SU-DHL-6 (cell line): ENCODE data around the gene GALNT16.

Source experiments
- H2AFZ ChIP-seq: fragments of 200-600 bp; sonication (generic); 2 replicates; pipeline ENCODE4 v1.6.1; 2014; ENCODE audit warnings: low read depth, mild to moderate bottlenecking, moderate library complexity, mixed read lengths, antibody characterized with exemption, low read length; ENCODE audit not compliant: severe bottlenecking
- H3F3A ChIP-seq: fragments of 200-600 bp; shearing (Covaris generic); 2 replicates; pipeline ENCODE4 v1.6.0; 2016; ENCODE audit warnings: antibody characterized with exemption, mild to moderate bottlenecking; ENCODE audit not compliant: insufficient read depth
- H3K27ac ChIP-seq: fragments of 200-600 bp; sonication (generic); 2 replicates; pipeline ENCODE4 v1.5.1; 2016; ENCODE audit warnings: low read depth, mild to moderate bottlenecking, low read length, moderate library complexity, mixed read lengths
- H3K27me3 ChIP-seq: fragments of 200-600 bp; sonication (generic), shearing (Covaris generic); 2 replicates; pipeline ENCODE4 v1.6.0; 2014; ENCODE audit warnings: mild to moderate bottlenecking, low read length
- H3K36me3 ChIP-seq: fragments of 200-600 bp; sonication (generic); 2 replicates; pipeline ENCODE4 v1.6.1; 2014; ENCODE audit warnings: mild to moderate bottlenecking, low read length, mixed read lengths
- H3K4me2 ChIP-seq: fragments of 300-600, 200-600 bp; shearing (Covaris generic), sonication (generic); 2 replicates; pipeline ENCODE4 v1.6.0; 2014; ENCODE audit warnings: low read length, low read depth, mild to moderate bottlenecking; ENCODE audit not compliant: poor library complexity, severe bottlenecking
- H3K4me3 ChIP-seq: fragments of 200-600 bp; sonication (generic); 2 replicates; pipeline ENCODE4 v1.5.1; 2014; ENCODE audit warnings: antibody characterized with exemption, low read length, mild to moderate bottlenecking, mixed read lengths; ENCODE audit not compliant: insufficient read depth, poor library complexity, severe bottlenecking
- H3K79me2 ChIP-seq: fragments of 200-600 bp; sonication (generic); 2 replicates; pipeline ENCODE4 v1.6.1; 2014; ENCODE audit warnings: mild to moderate bottlenecking, low read length, moderate library complexity; ENCODE audit not compliant: insufficient read depth
- H3K9ac ChIP-seq: fragments of 200-600 bp; sonication (generic); 2 replicates; pipeline ENCODE4 v1.7.0; 2014; ENCODE audit warnings: mild to moderate bottlenecking, low read length
- H3K9me2 ChIP-seq: fragments of 200-600 bp; sonication (generic); replicated peaks from 2 replicates; pipeline ENCODE4 v1.6.1; 2014; ENCODE audit warnings: low read length; ENCODE audit not compliant: insufficient read depth
- H3K9me3 ChIP-seq: fragments of 200-600 bp; sonication (generic); 2 replicates; pipeline ENCODE4 v1.6.1; 2014; ENCODE audit warnings: low read length, mixed read lengths; ENCODE audit not compliant: insufficient read depth
- H4K20me1 ChIP-seq: fragments of 200-600 bp; sonication (generic); 2 replicates; pipeline ENCODE4 v1.6.1; 2014; ENCODE audit warnings: low read depth, mild to moderate bottlenecking, antibody characterized with exemption, low read length, moderate library complexity, mixed read lengths
- EZH2phosphoT487 ChIP-seq: fragments of 200-600 bp; sonication (generic), shearing (Covaris generic); conservative IDR thresholded peaks from 2 replicates; pipeline ENCODE4 v1.6.1; 2018; ENCODE audit warnings: mild to moderate bottlenecking, antibody characterized with exemption, low read length, moderate library complexity, mixed read lengths
- TF ChIP-seq, protein P1 (sequence below): fragments of 200-600 bp; sonication (generic); IDR thresholded peaks from one replicate; pipeline ENCODE4 v1.5.1; 2017; ENCODE audit warnings: antibody characterized with exemption, mild to moderate bottlenecking, low read length, moderate library complexity; ENCODE audit not compliant: insufficient read depth, poor library complexity, severe bottlenecking

The GALNT16 gene

DNA sequence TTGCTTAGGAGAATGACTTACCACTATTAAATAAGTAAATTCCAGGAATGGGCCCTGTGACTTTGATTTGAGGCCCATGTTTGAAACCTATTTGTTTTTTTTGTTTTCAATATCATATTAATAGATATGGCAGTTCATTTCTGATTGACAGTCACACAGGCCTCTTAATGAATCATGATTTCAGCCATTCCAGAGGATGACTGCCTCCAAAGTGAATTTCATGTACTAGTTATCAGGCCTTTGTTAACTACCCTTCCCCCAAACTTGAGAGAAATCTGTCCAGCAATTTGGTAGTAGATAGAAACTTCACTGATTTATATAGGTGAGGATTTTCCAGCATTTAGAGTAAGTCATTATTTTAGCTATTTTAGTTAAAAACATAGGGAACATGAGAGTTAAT, 25.9 kb upstream of the GALNT16 start:
- Histone ChIP-seq H3K79me2 (no peaks in the 10 kb centered on the region), H3K9me3 (no peaks in the 10 kb centered on the region), H2AFZ (no peak overlapping the region), H3K4me3 (no peak overlapping the region), H3K9ac (no peak overlapping the region), H3K9me2 (no peaks in the 10 kb centered on the region), H3K4me2 (no peak overlapping the region), H3K27ac (no peak overlapping the region), H3K27me3 (no peaks in the 10 kb centered on the region), H4K20me1 (no peaks in the 10 kb centered on the region), H3F3A (no peaks in the 10 kb centered on the region), H3K36me3 (no peaks in the 10 kb centered on the region)
- TF ChIP-seq, protein P1, sequence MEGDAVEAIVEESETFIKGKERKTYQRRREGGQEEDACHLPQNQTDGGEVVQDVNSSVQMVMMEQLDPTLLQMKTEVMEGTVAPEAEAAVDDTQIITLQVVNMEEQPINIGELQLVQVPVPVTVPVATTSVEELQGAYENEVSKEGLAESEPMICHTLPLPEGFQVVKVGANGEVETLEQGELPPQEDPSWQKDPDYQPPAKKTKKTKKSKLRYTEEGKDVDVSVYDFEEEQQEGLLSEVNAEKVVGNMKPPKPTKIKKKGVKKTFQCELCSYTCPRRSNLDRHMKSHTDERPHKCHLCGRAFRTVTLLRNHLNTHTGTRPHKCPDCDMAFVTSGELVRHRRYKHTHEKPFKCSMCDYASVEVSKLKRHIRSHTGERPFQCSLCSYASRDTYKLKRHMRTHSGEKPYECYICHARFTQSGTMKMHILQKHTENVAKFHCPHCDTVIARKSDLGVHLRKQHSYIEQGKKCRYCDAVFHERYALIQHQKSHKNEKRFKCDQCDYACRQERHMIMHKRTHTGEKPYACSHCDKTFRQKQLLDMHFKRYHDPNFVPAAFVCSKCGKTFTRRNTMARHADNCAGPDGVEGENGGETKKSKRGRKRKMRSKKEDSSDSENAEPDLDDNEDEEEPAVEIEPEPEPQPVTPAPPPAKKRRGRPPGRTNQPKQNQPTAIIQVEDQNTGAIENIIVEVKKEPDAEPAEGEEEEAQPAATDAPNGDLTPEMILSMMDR: no peak
- no peak for TF ChIP-seq EZH2phosphoT487

DNA sequence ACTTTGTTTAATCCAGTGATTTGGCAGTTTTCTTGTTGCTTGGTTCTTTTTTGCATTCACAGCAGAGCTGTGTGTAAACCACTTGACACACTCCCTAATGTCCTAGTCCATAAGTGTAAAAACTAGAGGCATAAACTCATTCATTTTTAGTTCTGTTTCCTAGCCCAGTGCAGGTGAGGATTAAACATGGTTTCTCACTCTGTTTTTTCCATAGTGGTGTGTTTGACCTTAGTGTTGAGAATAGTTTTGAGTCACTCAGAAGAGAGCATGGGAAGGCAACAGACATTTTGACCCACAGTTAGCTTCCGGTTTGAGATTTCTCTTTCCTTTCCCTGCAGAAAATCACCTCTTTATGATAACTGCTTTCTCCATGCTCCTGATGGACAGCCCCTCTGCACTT, 24.2 kb upstream of the GALNT16 start:
- no peaks in the 10 kb centered on the region for H3K27me3 ChIP-seq
- no peak overlapping the region for H3K9ac ChIP-seq
- H3K4me3 ChIP-seq: no peak overlapping the region
- TF ChIP-seq, protein P1: no peak
- TF ChIP-seq EZH2phosphoT487: no peak
- no peak overlapping the region for H3K4me2 ChIP-seq
- no peaks in the 10 kb centered on the region for H3K9me2 ChIP-seq
- H4K20me1 ChIP-seq: no peaks in the 10 kb centered on the region
- no peaks in the 10 kb centered on the region for H3K36me3 ChIP-seq
- no peak overlapping the region for H2AFZ ChIP-seq
- no peaks in the 10 kb centered on the region for H3K9me3 ChIP-seq
- H3K27ac ChIP-seq: no peak overlapping the region
- no peaks in the 10 kb centered on the region for H3K79me2 ChIP-seq
- no peaks in the 10 kb centered on the region for H3F3A ChIP-seq

DNA sequence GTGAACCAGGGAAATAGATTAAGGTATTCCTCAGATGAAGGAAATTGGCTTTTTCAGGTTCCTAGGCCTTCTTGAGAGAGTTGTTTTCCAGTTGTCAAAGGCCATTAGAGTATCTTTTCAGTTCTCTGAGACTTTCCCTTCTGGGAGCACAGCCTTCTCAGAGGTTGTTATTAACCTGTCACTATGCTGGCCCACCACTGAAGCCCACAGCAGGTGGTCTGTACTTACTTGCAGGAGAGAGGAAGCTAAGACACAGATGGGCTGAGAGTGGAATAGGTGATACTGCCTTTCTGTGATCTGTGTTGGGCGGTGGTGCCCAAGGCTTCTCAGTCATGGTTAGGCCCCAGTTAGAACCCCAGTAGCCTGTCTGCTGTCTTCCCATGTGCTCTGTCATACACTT, 22.8 kb upstream of the GALNT16 start:
- no peaks in the 10 kb centered on the region for H3K36me3 ChIP-seq
- H3F3A ChIP-seq: no peaks in the 10 kb centered on the region
- H2AFZ ChIP-seq: no peak overlapping the region
- no peak overlapping the region for H3K27ac ChIP-seq
- H4K20me1 ChIP-seq: no peaks in the 10 kb centered on the region
- no peaks in the 10 kb centered on the region for H3K9me3 ChIP-seq
- H3K79me2 ChIP-seq: no peaks in the 10 kb centered on the region
- no peak overlapping the region for H3K4me3 ChIP-seq
- no peak overlapping the region for H3K9ac ChIP-seq
- no peaks in the 10 kb centered on the region for H3K27me3 ChIP-seq
- no peak for TF ChIP-seq EZH2phosphoT487
- TF ChIP-seq, protein P1: no peak
- no peaks in the 10 kb centered on the region for H3K9me2 ChIP-seq
- H3K4me2 ChIP-seq: no peak overlapping the region
